Measurements from ENCODE around the gene ARHGAP42.

ARHGAP42 gene

GRCh38 chr11:101022256-101022655 is 335.2 kb downstream of the ARHGAP42 start:
- DNase-seq (ENCODE audit: low read depth): no peak

DNA sequence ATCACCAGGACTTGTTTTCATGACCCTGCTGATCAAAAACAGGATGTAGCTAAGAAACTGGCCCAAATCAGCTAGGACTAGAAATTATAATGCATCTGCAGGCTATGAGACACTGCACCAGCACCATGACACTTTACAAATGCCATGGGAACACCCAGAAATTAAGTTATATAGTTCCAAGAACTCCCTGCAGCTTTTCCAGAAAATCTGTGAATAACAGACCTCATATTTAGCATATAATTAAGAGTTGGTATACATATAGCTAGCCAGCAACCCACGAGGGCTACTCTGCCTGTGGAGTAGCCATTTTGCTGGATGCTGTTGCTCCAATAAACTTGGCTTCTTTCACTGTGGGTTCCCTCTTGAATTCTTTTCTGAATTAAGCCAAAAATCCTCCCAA is 341.6 kb downstream of the ARHGAP42 start:
- DNase-seq (ENCODE audit: low read depth): no peak

DNA sequence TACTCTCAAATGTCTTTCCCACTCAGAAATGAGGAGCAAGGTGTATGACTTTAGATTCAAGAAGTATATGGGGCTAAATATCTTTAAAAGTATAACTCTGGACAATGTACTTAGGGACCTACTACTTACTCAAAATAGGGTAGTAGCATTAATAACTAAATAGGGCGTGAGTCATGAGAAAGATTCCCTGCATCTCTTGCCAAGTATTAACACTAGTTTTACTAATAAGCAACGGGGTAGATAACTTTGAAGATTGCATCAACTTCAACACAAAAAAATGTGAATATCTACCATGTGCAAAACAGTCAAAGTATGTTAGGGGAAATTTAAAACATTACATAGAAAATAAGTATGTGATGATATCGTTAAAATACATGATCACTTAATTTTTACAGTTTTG is 342.9 kb downstream of the ARHGAP42 start:
- DNase-seq (ENCODE audit: low read depth): no peak

DNA sequence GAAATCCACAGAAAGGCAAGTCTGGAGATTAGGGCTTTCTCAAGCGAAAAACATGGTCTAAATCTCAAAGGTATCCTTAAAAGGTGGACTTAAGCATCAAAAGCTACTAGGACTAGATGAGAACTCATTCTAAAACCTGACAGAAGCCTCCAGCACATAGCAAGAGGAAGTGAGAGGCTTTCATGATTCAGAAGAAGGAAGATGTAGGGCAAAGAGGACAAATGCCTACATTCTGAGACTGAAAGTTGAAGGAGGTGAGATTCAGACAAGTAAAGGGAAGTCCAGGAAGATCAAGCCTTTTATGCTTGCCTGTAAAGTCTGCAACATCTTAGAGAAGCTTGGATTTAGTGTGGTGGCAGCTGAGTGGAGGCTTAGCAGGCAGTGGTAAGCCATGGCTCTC is 343.6 kb downstream of the ARHGAP42 start:
- no peak for DNase-seq (ENCODE audit: low read depth)

DNA sequence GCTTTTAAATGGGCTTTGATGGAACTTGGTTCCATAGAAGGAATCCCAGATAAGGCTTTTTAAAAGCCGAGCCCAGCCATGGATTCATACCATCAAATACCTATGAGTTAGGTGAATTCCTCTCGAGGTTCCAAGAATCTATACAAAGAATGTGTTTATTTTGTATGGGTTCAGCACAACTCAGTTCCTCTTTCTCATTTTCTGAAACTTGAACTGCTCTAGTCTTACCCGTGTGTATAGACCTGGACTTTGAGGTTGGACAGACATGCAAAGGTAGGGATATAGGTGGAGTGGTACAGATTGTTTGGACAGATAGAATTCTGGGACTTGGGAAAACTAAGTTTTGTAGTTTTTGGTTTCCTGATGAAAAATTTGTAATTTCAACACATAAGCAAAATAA is 344.6 kb downstream of the ARHGAP42 start:
- no peak for DNase-seq (ENCODE audit: low read depth)

DNA sequence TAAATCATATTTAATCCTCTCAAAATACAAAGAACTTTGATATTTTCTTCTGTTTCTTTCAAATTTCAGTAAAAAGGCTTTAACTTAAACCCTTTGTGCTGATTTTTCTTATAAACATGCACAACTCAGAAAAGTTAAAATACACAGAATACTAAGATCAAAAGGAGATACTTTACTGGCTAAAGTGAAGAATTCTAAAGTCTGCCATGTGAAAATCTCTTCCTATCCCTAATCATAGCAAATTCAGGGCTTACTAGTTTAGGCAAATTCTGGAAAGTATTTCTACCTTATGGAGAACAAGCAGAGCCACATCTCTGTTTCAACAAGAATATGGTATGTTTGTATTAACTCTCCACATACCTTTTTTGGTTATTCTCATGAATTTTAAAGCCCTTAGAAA is 345.9 kb downstream of the ARHGAP42 start:
- no peak for DNase-seq (ENCODE audit: low read depth)

DNA sequence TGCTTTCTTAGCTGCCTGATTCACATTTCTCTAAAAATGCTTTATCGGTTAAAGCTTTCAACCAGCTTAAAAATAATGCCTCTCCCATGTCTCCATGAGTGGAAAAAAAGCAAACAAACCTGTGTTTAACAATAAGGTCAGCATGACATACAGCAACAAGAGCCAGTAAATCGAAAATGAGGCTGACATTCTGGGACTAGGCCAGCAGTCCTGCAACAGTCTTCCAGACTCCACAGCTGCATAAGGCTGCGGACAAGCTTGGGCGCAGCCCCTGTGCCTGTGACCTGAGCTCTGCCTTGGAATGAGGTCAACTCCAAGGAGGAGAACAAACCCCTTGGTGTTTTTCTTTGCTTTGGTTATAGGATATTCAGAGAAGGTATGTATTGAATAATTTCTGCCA is 347.0 kb downstream of the ARHGAP42 start:
- no peak for DNase-seq (ENCODE audit: low read depth)

- no peak for DNase-seq (ENCODE audit: low read depth)
Measured at GRCh38 chr11:101035872-101036271, 348.8 kb downstream of the ARHGAP42 start.

Data from activated T-cell treated with anti-CD3 and anti-CD28 coated beads for 1 hour (primary cell).